ENCODE data around the gene MEGF9.

DNA sequence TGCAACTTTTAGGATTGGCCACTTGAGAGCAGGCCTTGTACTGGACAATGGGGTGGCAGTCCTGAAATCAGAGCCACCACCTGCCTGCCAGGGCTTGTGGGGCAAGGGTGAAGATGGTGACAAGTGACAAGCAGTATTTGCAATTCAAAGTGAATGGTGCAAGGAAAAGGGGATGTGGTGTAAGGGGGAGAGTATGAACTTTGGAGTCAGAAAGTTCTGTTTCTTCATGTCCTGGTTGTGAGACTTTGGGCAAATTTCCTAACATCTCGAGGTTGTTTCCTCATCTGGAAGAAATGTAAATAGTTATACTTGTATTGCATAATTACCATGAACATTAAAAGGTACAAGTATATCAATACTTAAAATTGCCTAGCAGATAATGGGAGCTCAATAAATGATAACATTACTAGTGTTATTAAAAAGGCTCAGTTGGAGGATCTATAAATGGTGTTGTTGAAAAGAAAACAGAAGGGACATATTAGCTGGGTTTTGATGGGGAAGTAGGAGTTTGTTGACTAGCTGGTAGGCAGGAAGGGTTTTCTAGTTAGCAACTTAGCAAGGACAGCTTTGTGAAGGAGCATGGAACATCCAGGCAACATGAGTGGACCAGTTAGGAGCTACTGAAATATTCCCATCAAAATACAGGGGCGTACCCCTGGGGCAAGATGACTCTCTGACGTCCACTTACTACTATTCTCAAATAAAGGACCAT, 21.3 kb upstream of the MEGF9 start:
- TF ChIP-seq CTCF (conservative IDR thresholded peaks at IDR 0.05; ENCODE audit: low read length) (no peak), EZH2phosphoT487 (IDR thresholded peaks at IDR 0.05; ENCODE audit: borderline replicate concordance, low read depth, low read length) (no peak)

Data from OCI-LY7 (cell line).